Measurements from ENCODE around the gene ARHGAP6. TPM values are rescaled to one million over a fixed set of nuclear protein-coding genes. Genes with fewer than 3 reads are reported as not detected.

Gene ARHGAP6
- total and polyA plus RNA-seq, 2 of the 4 experiments (the other 2 are of a cell fraction) = 1.4 to 1.8 TPM

DNA sequence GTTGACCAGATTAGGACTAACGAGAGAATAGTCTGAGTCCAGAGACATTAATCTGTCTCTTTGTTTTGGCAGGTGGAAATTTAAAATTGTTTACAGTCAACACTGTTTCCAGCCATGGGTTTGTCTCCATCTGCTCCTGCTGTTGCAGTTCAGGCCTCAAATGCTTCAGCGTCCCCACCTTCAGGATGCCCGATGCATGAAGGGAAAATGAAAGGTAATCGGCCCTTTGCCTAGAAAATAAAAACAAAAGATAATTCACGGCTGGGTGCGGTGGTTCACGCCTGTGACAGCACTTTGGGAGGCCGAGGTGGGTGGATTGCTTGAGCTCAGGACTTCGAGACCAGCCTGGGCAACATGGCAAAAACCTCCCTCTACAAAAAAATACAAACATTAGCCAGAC lies 553.8 kb downstream of the ARHGAP6 start:
- intact Hi-C loops (cut with micrococcal nuclease) = no loop called here
- no CpG with 5 or more reads among the region's 9 CpGs for WGBS, 2 experiments (ENCODE audit: extremely low coverage in 2 of 2, insufficient read length in 1 of 2)

More for the DNA sequence above, 553.8 kb downstream of the ARHGAP6 start:
- BruUV-seq (replicated peaks) = no TSS peak
- H4K5ac ChIP-seq (ENCODE audit: low read depth, low read length) = no peak overlapping the region
- in situ Hi-C loops (cut with MboI; ENCODE audit: low sequenced_read_pairs) (no loop called here), dilution Hi-C loops (cut with HindIII; ENCODE audit: low sequenced_read_pairs, unreplicated experiment) (no loop called here)
- H3K27ac ChIP-seq (ENCODE audit: insufficient read depth, low read length) = no peak overlapping the region; the same call in 1 of the 2 replicates
- no peaks in the 10 kb centered on the region for H4K20me1 ChIP-seq (ENCODE audit: insufficient read depth, low read length)
- no peak overlapping the region for H3K18ac ChIP-seq (ENCODE audit: low read depth, low read length)
- 0 out of 2 replicates have a peak overlapping the region, but pooled peaks have one; percentile 83 for H3K4ac ChIP-seq (ENCODE audit: low read depth, low read length)
- CTCF ChIA-PET = no interaction called here
- no peaks in the 10 kb centered on the region for H3K9me3 ChIP-seq (ENCODE audit: control insufficient read depth, insufficient read depth, low read length)
- POLR2A ChIA-PET (ENCODE audit: unreplicated experiment) = no interaction called here
- H3K79me1 ChIP-seq (ENCODE audit: low read depth in 1 of 2, low read length in 2 of 2) = peaks cover 13 to 26% of the 10 kb centered on the region in 2 experiments; a peak in 3 of 4 replicates
- H3K27me3 ChIP-seq (ENCODE audit: control insufficient read depth, insufficient read depth, low read length) = no peaks in the 10 kb centered on the region
- peak overlapping the region; percentile 93 for H3K4me2 ChIP-seq (ENCODE audit: low read depth, low read length)
- no peak overlapping the region for H2AFZ ChIP-seq (replicated peaks; ENCODE audit: low read length, poor library complexity)
- H3K23ac ChIP-seq (ENCODE audit: low read depth, low read length) = peak overlapping the region; percentile 74
- peaks cover 5% of the 10 kb centered on the region; the same call in 1 of the 2 replicates for H3K4me1 ChIP-seq (ENCODE audit: control insufficient read depth, insufficient read depth, low read length)
- peak overlapping the region; percentile 43; the same call in 1 of the 2 replicates for H2AK5ac ChIP-seq (ENCODE audit: low read depth, low read length)
- peak overlapping the region; percentile 95 for H3K4me3 ChIP-seq (ENCODE audit: insufficient read depth, low read depth, low read length)
- H3K9ac ChIP-seq (ENCODE audit: low read depth, low read length) = peak overlapping the region; percentile 88
- no peak overlapping the region for H2BK15ac ChIP-seq (ENCODE audit: low read depth, low read length)
- peak overlapping the region in 1 of 2 experiments; percentile 77; a peak in 1 of 4 replicates for H4K8ac ChIP-seq (ENCODE audit: low read depth in 2 of 2, low read length in 2 of 2)
- H3K14ac ChIP-seq (replicated peaks; ENCODE audit: low read depth, low read length) = peak overlapping the region; percentile 77; the same call in 1 of the 2 replicates
- H2AK9ac ChIP-seq (replicated peaks; ENCODE audit: low read depth, low read length, poor library complexity) = no peak overlapping the region
- peaks cover 20% of the 10 kb centered on the region for H3K36me3 ChIP-seq (ENCODE audit: control insufficient read depth, insufficient read depth, low read length)
- H2BK20ac ChIP-seq (ENCODE audit: low read depth, low read length) = no peak overlapping the region
- no peak overlapping the region for H2BK5ac ChIP-seq (ENCODE audit: low read depth, low read length, poor library complexity, severe bottlenecking)
- H3K9me1 ChIP-seq (ENCODE audit: insufficient read depth, low read length) = no peaks in the 10 kb centered on the region
- no peak overlapping the region for H2BK120ac ChIP-seq (ENCODE audit: low read depth, low read length)
- no peak for DNase-seq
- TF ChIP-seq MAZ (IDR thresholded peaks at IDR 0.05; ENCODE audit: borderline replicate concordance, low read depth, low read length) = no peak
- no peak for ATAC-seq (ENCODE audit: low read depth)
- H3K56ac ChIP-seq (ENCODE audit: extremely low read depth, insufficient read depth, low read length) = peak overlapping the region; percentile 54; the same call in 1 of the 2 replicates
- 0 out of 2 replicates have a peak overlapping the region, but pooled peaks have one; percentile 47 for H4K91ac ChIP-seq (ENCODE audit: insufficient read depth, low read depth, low read length)
